K562 (cell line): ENCODE data around the gene PRDM10. TPM values are rescaled to one million over a fixed set of nuclear protein-coding genes. Genes with fewer than 3 reads are reported as not detected.

Experiments used
- ATAC-seq: fragments of 200-7000 bp; cut with Tn5 transposase; 3 replicates; pipeline ENCODE4 v1.9.1; 2020; ENCODE audit warnings: moderate library complexity
- BruUV-seq: library from RNA; stranded (reverse); fragments of 400-500 nt; replicated peaks from 2 replicates; lab custom pipeline; 2021; lab: Mats Ljungman, UMichigan
- CTCF ChIA-PET: fragments of 300-600 bp; formaldehyde crosslinking; extraction: SDS; loops from one replicate; lab custom pipeline; 2021; ENCODE audit warnings: low intra/inter-chr PET ratio; lab: Yijun Ruan, JAX
- POLR2A ChIA-PET: fragments of 300-600, 350-650 bp; sonication (Branson Sonifier 250); formaldehyde crosslinking; extraction: SDS; loops from one replicate; lab custom pipeline; 2021; ENCODE audit warnings: antibody characterized with exemption, inconsistent platforms; lab: Yijun Ruan, JAX
- DNase-seq, 4 experiments: peaks; one replicate each; pipeline versions ENCODE4 v3.0.0 to v3.0.0-alpha.2; 2011 to 2018; ENCODE audit warnings: low spot score in 3 of 4, mixed read lengths in 3 of 4; ENCODE audit errors: extremely low read depth in 1 of 4
- FAIRE-seq: peaks from 2 replicates; lab custom pipeline; 2011; peaks lifted over from hg19 to GRCh38; lab: Jason Lieb, UNC
- H2AFZ ChIP-seq: 2 replicates; pipeline ENCODE4 v1.6.0; 2011; ENCODE audit warnings: low read depth, low read length, control low read depth, inconsistent platforms
- H3K27ac ChIP-seq: fragments of 200-600 bp; 3 replicates; pipeline ENCODE4 v1.8.0; 2011; ENCODE audit warnings: low read depth, mild to moderate bottlenecking, control low read depth, inconsistent platforms, low read length, moderate library complexity, mixed read lengths; ENCODE audit errors: extremely low read depth
- H3K27me3 ChIP-seq, 2 experiments: fragments of 300-600 bp in 1 of 2; 2 replicates in 1 of 2; 3 replicates in 1 of 2; pipeline versions ENCODE4 v1.6.0 to v1.8.0; 2011; ENCODE audit warnings: inconsistent platforms in 2 of 2, low read length in 2 of 2, mild to moderate bottlenecking in 1 of 2, mixed read lengths in 1 of 2, moderate library complexity in 1 of 2; ENCODE audit not compliant: control insufficient read depth in 2 of 2, insufficient read depth in 2 of 2
- H3K36me3 ChIP-seq: fragments of 300-600 bp; 3 replicates; pipeline ENCODE4 v1.8.0; 2011; ENCODE audit warnings: mild to moderate bottlenecking, low read length, inconsistent platforms; ENCODE audit not compliant: control insufficient read depth, insufficient read depth
- H3K4me1 ChIP-seq, 2 experiments: fragments of 200-600 bp in 1 of 2; replicated peaks in 1 of 2; 2 replicates in 1 of 2; 3 replicates in 1 of 2; pipeline versions ENCODE4 v1.5.1 to v1.8.0; 2011; ENCODE audit warnings: inconsistent platforms in 2 of 2, low read length in 2 of 2, mild to moderate bottlenecking in 1 of 2, mixed read lengths in 1 of 2, moderate library complexity in 1 of 2; ENCODE audit not compliant: control insufficient read depth in 2 of 2, insufficient read depth in 2 of 2
- H3K4me2 ChIP-seq: 2 replicates; pipeline ENCODE4 v1.6.1; 2011; ENCODE audit warnings: low read length, control low read depth, inconsistent platforms, mixed read lengths; ENCODE audit not compliant: insufficient read depth
- H3K4me3 ChIP-seq: fragments of 200-600 bp; sonication (generic), shearing (Covaris generic); 2 replicates; pipeline ENCODE4 v1.5.1; 2016; ENCODE audit warnings: control low read depth, inconsistent platforms
- H3K79me2 ChIP-seq: fragments of 200-600 bp; 3 replicates; pipeline ENCODE4 v1.8.0; 2011; ENCODE audit warnings: low read length, inconsistent platforms; ENCODE audit not compliant: control insufficient read depth, insufficient read depth
- H3K9ac ChIP-seq, 2 experiments: 2 replicates each; pipeline versions ENCODE4 v1.6.0 to v1.6.1; 2011; ENCODE audit warnings: low read depth in 2 of 2, low read length in 2 of 2, control low read depth in 1 of 2, inconsistent platforms in 1 of 2, mild to moderate bottlenecking in 1 of 2, mixed read lengths in 1 of 2; ENCODE audit not compliant: insufficient read depth in 1 of 2
- H3K9me1 ChIP-seq: one replicate; pipeline ENCODE4 v1.6.0; 2011; ENCODE audit warnings: inconsistent platforms, mild to moderate bottlenecking, low read length, moderate library complexity; ENCODE audit not compliant: control insufficient read depth, insufficient read depth
- H3K9me3 ChIP-seq: replicated peaks from 2 replicates; pipeline ENCODE4 v1.5.1; 2011; ENCODE audit warnings: low read depth, low read length, inconsistent platforms; ENCODE audit not compliant: control insufficient read depth, insufficient read depth
- H4K20me1 ChIP-seq: replicated peaks from 2 replicates; pipeline ENCODE4 v1.6.1; 2011; ENCODE audit warnings: low read length, inconsistent platforms, mixed read lengths; ENCODE audit not compliant: control insufficient read depth, insufficient read depth
- CBX5 ChIP-seq: IDR thresholded peaks from 2 replicates; pipeline ENCODE4 v1.6.1; 2014; ENCODE audit warnings: low read depth, borderline replicate concordance
- CBX8 ChIP-seq: fragments of 200-600 bp; sonication (generic); IDR thresholded peaks from 2 replicates; pipeline ENCODE4 v1.6.1; 2012; ENCODE audit warnings: borderline replicate concordance, mixed run types, low read depth, mild to moderate bottlenecking, moderate library complexity, mixed read lengths, low read length, control low read depth, inconsistent platforms; ENCODE audit not compliant: poor library complexity, severe bottlenecking; ENCODE audit errors: extremely low read depth
- ELF2 ChIP-seq: fragments of 250-450 bp; sonication (Bioruptor Pico); IDR thresholded peaks from 2 replicates; pipeline ENCODE4 v1.5.0; 2021; ENCODE audit warnings: mild to moderate bottlenecking
- FOSL1 ChIP-seq: fragments of 200-800 bp; sonication (Bioruptor generic); conservative IDR thresholded peaks from 2 replicates; pipeline ENCODE4 v1.6.1; 2016; ENCODE audit warnings: missing genetic modification characterization, missing compliant biosample characterization
- PHF21A ChIP-seq: fragments of 450-650 bp; IDR thresholded peaks from 2 replicates; pipeline ENCODE4 v1.6.1; 2017; ENCODE audit warnings: low read depth, borderline replicate concordance
- SPI1 ChIP-seq: IDR thresholded peaks from 2 replicates; pipeline ENCODE4 v1.6.1; 2011; ENCODE audit warnings: low read depth, low read length, control low read depth, borderline replicate concordance
- TBP ChIP-seq: optimal IDR thresholded peaks from 2 replicates; pipeline ENCODE3; 2011; ENCODE audit warnings: low read depth, low read length, improper control_type of control experiment
- ZFP36 ChIP-seq: fragments of 150-350 bp; IDR thresholded peaks from 2 replicates; pipeline ENCODE4 v1.6.1; 2018; ENCODE audit warnings: low read length, low read depth; ENCODE audit not compliant: partially characterized antibody
- ZNF263 ChIP-seq: sonication (generic); formaldehyde crosslinking; IDR thresholded peaks from 2 replicates; pipeline ENCODE4 v1.8.0; 2022; ENCODE audit warnings: mild to moderate bottlenecking, missing genetic modification reagents, borderline replicate concordance
- WGBS: fragments of 100-300 bp; shearing (Covaris generic); methylation state at CpG from one replicate; pipeline ENCODE4 v1.1.6; 2016; ENCODE audit warnings: low coverage, mixed read lengths; ENCODE audit not compliant: insufficient coverage; ENCODE audit errors: missing lambda C conversion rate; 5-methylcytosine and 5-hydroxymethylcytosine counted together
- in situ Hi-C: fragments of 300-500 bp; cut with MboI; formaldehyde crosslinking; loops from 4 replicates; pipeline ENCODE4 v1.15.0; 2018; ENCODE audit warnings: inconsistent platforms, mixed read lengths
- intact Hi-C: fragments of 100-400 bp; cut with micrococcal nuclease; formaldehyde crosslinking; loops from 2 replicates; pipeline ENCODE4 v1.14.2; 2022
- polyA plus RNA-seq, 8 experiments: library from polyadenylated mRNA; depleted of rRNA in 4 of 8; stranded (reverse) in 5 of 8; unstranded in 3 of 8; fragments of >200 nt; fragmentation: Nextera tagmentation in 2 of 8; fragmentation: Illumina TruSeq in 1 of 8; extraction: Ambion mirVana in 2 of 8; extraction: Trizol in 1 of 8; gene quantifications; 2 replicates each; pipeline versions ENCODE4 v1.2.1 to v1.2.3, GENCODE V29; 2011 to 2014; ENCODE audit warnings: inconsistent platforms in 1 of 8, missing spikeins in 1 of 8
- total RNA-seq, 7 experiments: library from RNA; depleted of rRNA in 6 of 7; stranded (reverse); fragments of >200 nt in 6 of 7; fragmentation: Illumina TruSeq in 2 of 7; extraction: Trizol in 2 of 7; gene quantifications; 2 replicates each; pipeline versions ENCODE4 v1.2.1 to v1.2.3, GENCODE V29; 2011 to 2021; ENCODE audit warnings: low replicate concordance in 1 of 7
- TF ChIP-seq, protein P1 (sequence below): sonication (generic); formaldehyde crosslinking; IDR thresholded peaks from 2 replicates; pipeline ENCODE4 v1.8.1; 2023; ENCODE audit warnings: mild to moderate bottlenecking, missing genetic modification reagents
- TF ChIP-seq, protein P2 (sequence below), 2 experiments: fragments of 450-650 bp in 1 of 2; sonication (generic) in 1 of 2; formaldehyde crosslinking; conservative IDR thresholded peaks; 2 replicates each; pipeline versions ENCODE4 v1.4.0 to v1.8.1; 2020 to 2022; ENCODE audit warnings: mild to moderate bottlenecking in 1 of 2, missing genetic modification reagents in 1 of 2

Gene PRDM10
- total and polyA plus RNA-seq, 9 of the 15 experiments (the other 6 are each of a cell fraction or from before 2014, with no cell fraction given) = 0.89 to 9.3 (median 4.5) TPM

DNA sequence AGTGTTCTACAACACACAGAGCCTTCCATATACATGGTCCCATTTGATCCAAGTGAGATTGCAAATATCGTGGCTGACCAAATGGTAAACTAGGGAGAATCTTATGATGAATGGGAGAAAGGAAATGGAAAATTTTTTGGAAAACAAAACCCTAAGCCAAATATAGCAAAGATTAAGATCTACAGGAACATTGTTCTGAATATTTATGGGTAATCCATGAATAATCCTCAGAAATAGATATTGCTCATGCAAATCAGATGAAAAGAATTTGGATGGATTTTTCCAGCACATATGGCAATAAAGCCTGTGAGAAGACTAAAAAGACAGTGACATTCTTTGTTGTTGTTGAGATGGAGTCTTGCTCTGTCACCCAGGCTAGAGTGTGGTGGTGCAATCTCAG lies 21.7 kb upstream of the PRDM10 start:
- ATAC-seq = no peak
- H3K4me2 ChIP-seq = no peak overlapping the region
- H3K4me1 ChIP-seq = no peaks in the 10 kb centered on the region
- BruUV-seq = no TSS peak
- no peak for TF ChIP-seq PHF21A
- TF ChIP-seq, all 486 proteins: peak for 0
- H3K9ac ChIP-seq = no peak overlapping the region
- H4K20me1 ChIP-seq = no peaks in the 10 kb centered on the region
- FAIRE-seq (no peak), DNase-seq (no peak)
- WGBS = 26% methylated on average over 1 of the region's 1 CpG
- H3K27ac ChIP-seq = no peak overlapping the region
- H3K36me3 ChIP-seq = no peaks in the 10 kb centered on the region
- in situ Hi-C loops = no loop called here
- H3K9me1 ChIP-seq = no peaks in the 10 kb centered on the region
- H3K79me2 ChIP-seq = no peaks in the 10 kb centered on the region
- H3K27me3 ChIP-seq = no peaks in the 10 kb centered on the region
- H3K4me3 ChIP-seq = no peak overlapping the region
- intact Hi-C loops = no loop called here
- no peaks in the 10 kb centered on the region for H3K9me3 ChIP-seq
- ChIA-PET POLR2A (interaction anchor here (0.6 kb wide), 1 partner anchor 101 kb away, joined by 3 read pairs; no protein-coding TSS in a partner anchor), CTCF (no interaction called here)
- no peak overlapping the region for H2AFZ ChIP-seq

DNA sequence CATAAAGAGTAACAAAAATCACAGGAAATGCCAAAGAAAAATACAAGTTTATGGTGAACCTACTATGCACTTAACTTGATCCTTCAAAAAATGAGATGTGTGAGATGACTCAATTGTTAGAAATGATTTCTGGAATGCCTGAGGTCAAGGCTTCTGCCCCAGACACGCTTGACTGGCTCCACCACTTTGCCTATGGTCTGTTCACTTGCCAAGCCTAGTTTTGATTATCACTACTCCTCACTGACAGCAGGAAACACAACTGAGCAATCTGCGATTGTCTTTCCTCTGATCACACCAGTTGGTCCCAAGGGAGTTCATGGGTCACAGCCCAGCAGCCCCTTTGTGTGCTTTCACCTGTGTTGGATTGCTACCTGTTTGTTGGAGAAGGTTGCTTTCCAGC lies 20.6 kb upstream of the PRDM10 start:
- peak; percentile 46 for ATAC-seq
- Histone ChIP-seq H3K4me3 (no peak overlapping the region), H3K27me3 (no peaks in the 10 kb centered on the region), H3K9me3 (no peaks in the 10 kb centered on the region), H2AFZ (peak overlapping the region; percentile 5), H3K36me3 (no peaks in the 10 kb centered on the region), H3K4me2 (no peak overlapping the region), H3K79me2 (no peaks in the 10 kb centered on the region), H3K9ac (no peak overlapping the region), H3K4me1 (no peaks in the 10 kb centered on the region), H4K20me1 (no peaks in the 10 kb centered on the region), H3K27ac (no peak overlapping the region)
- no TSS peak for BruUV-seq
- ChIA-PET CTCF (no interaction called here), POLR2A (interaction anchor here (0.7 to 1.4 kb wide), 2 partner anchors 17 to 217 kb away, joined by 3 read pairs; no protein-coding TSS in a partner anchor)
- no peak for DNase-seq
- in situ Hi-C loops (no loop called here), intact Hi-C loops (no loop called here)
- no peak for FAIRE-seq
- WGBS = 23% methylated on average over 2 of the region's 2 CpGs
- TF ChIP-seq ZNF263 (no peak), SPI1 (no peak), ELF2 (no peak), CBX8 (no peak), CBX5 (no peak), FOSL1 (tag) (no peak), ZFP36 (no peak), TBP (no peak)
- TF ChIP-seq, protein P1, sequence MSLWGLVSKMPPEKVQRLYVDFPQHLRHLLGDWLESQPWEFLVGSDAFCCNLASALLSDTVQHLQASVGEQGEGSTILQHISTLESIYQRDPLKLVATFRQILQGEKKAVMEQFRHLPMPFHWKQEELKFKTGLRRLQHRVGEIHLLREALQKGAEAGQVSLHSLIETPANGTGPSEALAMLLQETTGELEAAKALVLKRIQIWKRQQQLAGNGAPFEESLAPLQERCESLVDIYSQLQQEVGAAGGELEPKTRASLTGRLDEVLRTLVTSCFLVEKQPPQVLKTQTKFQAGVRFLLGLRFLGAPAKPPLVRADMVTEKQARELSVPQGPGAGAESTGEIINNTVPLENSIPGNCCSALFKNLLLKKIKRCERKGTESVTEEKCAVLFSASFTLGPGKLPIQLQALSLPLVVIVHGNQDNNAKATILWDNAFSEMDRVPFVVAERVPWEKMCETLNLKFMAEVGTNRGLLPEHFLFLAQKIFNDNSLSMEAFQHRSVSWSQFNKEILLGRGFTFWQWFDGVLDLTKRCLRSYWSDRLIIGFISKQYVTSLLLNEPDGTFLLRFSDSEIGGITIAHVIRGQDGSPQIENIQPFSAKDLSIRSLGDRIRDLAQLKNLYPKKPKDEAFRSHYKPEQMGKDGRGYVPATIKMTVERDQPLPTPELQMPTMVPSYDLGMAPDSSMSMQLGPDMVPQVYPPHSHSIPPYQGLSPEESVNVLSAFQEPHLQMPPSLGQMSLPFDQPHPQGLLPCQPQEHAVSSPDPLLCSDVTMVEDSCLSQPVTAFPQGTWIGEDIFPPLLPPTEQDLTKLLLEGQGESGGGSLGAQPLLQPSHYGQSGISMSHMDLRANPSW = no peak
- TF ChIP-seq, protein P2, sequence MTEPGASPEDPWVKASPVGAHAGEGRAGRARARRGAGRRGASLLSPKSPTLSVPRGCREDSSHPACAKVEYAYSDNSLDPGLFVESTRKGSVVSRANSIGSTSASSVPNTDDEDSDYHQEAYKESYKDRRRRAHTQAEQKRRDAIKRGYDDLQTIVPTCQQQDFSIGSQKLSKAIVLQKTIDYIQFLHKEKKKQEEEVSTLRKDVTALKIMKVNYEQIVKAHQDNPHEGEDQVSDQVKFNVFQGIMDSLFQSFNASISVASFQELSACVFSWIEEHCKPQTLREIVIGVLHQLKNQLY (CRISPR knock-in tag; conservative IDR thresholded peaks at IDR 0.05) = no peak
- TF ChIP-seq, all 486 proteins: peak for 0
- H3K9me1 ChIP-seq = no peaks in the 10 kb centered on the region
